Iris pigment epithelial cell (primary cell): ENCODE results near the gene TNFRSF14.

Experiments
- DNase-seq: peaks from one replicate; pipeline ENCODE4 v3.0.0-alpha.2; 2011; ENCODE audit warnings: low read depth

TNFRSF14 gene

DNA sequence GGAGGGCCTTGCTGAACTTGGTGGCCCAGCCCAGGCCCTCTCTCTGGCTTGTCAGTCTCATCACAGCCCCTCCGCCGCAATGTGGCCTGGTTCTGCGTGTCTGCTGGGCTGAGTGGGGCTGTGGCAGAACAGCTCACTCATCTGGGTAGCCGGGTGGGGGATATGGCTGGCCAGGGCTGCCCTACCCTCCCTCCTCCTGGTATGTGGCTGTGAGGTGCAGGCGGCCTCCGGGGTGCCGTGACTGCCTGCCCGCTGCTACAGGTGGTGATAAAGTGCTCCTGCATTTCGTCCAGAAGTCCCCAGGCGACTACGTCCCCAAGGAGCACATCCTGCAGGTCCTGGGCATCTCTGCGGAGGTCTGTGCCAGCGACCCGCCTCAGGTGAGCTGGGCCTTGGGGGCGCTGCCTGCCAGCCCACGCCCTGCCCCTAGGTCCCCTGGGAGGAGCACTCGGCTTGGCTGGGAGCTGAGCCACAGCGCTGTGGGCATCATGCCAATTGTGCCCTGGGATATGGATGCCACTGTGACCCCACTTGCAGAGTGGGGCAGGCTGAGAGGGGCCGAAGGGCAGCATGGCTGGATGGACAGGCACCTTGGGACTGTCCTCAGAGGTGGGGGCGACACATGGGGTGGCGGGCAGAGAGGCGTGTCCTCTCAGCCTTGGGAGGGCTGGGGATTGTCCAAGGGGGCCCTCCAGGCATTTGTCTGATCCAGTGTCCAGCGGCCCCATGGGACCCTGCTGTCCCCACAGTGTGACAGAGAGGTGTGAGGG, 32.7 kb downstream of the TNFRSF14 start:
- DNase-seq, result no peak

DNA sequence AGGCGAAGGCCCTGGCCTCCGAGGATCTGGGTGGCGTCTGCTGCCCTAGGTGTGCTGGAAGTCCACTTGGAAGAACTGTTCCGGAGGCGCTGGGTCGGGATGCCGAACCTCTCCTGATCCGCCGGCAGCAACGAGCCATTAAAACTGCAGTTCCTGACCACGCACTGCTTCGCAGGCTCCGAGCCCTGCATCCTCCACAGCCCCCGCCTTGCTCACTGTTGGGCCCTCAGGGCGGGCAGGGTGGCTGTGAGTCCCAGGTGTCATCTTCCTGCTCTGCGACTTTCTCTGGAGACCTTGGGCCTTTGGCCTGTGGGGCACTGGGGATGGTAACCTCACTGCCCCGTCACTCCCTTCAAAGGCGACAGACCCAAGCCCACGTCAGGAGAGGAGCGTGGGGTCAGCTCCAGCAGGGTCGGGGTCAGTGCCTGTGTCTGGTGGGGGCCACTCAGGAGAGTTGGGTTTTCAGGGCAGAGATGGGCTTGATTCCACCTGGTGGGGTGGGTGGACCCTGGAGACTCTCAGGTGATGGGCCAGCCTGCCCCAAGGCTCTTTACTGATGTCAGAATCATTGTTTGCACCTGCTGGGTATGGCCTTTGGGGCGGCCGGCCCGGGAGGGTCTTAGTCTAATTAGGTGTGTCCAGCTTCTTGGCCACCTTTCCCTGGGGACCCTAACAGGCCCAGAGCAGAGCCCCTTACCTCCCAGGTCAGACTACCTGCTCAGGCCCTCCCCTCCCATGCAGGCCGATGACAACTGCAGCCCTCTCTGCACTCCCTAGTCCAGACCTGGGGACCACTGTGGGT, 33.5 kb downstream of the TNFRSF14 start:
- DNase-seq, result no peak

DNA sequence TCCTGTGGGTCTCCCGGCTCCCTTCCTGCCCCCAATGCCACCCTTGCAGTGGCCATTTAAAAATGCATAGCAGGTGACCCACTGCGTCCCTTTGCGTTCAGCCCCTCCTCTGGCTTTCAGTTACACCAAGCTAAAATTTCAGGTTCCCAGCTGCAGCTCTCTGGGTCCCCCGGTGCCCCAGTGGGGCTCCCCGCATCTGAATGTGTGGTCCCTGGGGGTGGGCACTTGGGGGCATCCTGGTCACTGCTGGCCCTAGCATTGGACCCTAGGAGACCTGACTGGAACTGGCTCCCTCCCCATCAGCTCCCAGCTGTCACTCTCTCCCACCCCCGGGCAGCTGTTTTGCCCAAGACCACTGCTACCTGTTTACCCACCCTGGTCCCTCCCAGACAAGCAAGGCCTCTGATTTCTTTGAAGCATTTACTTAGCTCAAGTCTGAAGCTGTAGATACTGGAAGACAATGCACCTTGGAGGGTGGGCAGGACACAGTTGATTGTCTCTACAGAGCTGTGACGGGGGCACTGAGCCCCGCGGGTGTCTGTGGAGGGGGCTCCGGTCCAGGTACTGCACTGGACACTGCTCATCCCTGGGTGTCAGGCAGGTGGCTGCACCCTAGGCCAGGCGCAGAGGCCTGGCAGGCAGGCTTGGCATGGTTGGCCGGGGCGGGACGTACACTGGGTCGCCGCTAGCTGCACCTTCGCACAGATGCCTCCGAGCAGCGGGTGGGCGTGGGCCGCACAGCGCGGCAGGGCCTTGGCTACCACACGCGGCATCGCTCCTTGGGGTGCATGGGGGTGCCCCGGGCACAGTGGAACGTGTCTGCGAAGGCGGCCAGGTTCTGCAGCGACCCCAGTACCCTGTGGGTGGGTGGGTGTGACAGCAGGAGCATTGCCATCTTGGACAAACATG, 34.3 kb downstream of the TNFRSF14 start:
- no peak for DNase-seq

DNA sequence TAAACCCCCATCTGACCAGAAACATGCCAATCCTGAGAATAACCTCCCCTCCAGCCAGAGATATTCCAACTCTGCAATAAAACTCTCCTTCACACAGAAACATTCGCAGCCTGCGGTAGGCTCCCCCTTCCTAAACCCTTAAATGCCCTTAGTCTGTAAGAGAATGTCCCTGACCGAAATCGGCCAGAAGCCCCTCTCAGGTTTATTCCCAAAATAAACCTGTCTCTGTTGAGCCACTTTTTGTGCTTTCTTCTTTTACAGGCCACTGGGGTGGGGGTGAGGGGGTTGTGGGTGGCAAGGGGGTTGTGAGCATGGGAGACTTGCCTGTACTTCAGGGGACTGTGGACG, 35.0 kb downstream of the TNFRSF14 start:
- DNase-seq, result no peak

DNA sequence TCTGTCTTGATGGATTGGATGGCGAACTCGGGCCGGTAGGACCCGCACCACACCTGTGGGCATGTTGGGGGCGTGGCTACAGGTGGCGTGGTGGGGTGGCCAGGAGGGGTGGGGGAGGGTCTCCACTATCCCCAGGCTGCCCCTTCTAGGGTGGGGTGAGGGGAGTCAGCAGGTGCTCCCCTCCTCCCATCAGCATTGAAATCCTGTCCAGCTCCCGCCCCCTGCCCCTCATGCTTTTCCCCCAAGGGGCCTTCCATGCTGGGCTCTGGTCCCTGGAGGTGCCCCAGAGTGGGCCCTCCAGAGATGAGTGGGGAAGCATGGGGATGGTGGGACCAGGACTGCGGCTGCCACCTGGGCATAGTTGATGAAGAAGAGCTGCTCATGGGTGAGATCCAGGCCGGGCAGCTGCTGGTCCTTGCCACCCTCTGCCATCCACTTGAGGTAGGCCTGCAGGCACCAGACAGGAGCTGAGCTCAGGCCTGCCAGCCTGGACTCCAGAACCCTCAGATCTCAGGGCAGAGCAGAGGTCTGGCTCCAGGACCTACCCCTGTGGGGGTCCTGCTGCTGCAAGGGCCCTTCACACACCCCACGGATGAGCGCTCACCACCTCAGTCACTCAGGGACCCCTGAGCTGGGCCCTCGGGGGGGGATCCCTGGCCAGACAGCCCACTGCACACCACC, 35.5 kb downstream of the TNFRSF14 start:
- DNase-seq, result no peak

DNA sequence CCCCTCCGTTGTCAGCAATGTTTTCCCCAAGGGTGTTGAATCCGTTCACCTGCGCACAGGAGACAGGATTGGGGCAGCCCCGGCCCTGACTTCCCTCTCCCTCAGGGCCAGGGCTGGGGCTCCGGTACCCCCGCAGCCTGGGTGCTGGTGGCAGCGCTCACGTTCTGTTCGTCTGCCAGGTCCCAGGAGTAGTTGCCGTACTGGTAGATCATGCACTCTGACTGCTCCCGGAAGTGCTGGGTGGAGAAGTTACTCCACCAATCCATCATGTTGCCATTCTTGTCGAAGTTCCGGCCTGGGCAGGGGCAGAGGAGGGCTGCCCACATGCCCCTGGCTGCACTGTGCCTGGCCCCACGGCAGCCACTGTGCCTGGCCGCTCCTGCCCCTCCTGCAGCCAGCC, 36.5 kb downstream of the TNFRSF14 start:
- no peak for DNase-seq

DNA sequence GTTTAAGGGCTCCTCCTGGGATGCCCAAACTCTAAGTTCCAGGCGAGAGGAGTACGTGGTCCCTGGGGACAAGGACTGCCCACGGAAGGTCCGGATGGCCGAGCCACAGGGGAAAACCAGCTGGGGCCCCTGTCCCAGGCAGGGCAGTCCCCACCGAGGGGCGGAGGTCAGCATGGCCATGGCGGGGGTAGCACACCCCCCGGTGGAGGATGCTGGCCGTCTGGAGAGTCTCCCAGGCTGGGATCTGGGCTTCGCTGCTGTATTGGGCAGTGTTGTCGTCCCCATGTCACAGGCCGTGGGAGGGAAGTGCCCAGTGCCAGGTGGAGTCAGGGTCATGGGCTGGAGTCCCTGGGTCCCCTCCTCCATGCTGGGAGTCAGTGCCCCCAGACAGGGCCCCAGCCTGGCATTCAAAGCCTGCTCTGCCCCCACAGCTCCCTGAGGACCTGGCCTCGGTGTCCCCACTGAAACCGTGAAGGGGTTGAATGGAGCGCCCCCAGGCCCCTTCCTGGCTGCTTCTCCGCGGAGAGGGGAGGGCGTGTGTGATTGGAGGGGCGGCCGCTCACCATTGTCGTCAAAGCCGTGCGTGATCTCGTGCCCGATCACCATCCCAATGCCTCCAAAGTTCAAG, 37.2 kb downstream of the TNFRSF14 start:
- no peak for DNase-seq

DNA sequence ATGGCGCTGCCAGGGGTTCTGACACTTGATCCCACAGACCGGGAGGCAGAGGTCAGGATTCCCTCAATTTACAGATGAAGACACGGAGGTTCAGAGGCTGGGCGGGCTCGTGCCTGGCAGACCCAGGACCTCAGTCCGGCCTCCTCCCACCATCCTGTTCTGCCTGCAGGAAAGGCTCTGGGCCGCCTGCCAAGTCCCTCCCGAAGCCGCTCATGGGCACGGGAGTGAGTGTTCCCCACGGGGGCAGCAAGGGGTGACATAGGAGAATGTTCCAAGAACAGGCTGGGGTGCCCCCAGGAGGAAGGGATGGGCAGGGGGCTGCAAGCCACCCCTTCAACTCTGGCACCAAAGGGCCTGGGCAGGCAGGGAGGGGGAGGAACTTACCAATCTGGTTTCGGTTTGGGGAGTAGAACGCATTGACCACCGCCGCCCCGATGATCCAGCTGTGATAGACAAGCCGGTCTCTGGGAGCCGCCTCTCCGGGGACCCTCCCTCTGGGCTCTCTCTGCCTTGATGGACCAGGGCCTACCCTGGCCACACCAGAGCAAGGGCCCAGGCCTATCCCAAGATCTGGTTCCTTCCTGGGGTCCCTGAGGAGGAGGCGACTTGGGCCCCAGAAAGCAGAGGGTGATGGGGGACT, 38.0 kb downstream of the TNFRSF14 start:
- peak; percentile 21 for DNase-seq

DNA sequence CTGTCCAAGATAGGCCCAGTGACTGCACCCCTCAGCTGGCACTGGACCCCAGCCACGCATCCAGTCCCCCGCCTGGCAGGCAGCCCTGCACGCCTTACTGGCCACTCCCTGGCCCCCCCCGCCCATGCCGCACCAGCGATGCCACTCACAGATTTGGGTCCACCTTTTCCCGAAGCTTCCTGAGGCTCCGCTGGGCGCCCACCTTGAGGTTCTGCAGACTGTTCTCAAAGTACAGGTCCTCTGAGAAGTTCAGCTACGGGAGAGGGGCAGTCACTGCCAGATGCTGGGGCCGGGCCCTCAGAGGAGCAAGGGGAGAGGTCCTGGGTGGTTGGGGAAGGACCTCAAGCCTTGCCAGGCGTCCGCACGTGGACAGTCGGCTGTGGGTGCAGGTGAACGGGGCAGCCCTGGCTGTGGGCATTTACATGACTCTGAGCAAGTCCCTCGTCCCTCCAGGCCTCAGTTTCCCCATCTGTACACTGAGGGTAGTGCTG, 38.5 kb downstream of the TNFRSF14 start:
- DNase-seq, result no peak

DNA sequence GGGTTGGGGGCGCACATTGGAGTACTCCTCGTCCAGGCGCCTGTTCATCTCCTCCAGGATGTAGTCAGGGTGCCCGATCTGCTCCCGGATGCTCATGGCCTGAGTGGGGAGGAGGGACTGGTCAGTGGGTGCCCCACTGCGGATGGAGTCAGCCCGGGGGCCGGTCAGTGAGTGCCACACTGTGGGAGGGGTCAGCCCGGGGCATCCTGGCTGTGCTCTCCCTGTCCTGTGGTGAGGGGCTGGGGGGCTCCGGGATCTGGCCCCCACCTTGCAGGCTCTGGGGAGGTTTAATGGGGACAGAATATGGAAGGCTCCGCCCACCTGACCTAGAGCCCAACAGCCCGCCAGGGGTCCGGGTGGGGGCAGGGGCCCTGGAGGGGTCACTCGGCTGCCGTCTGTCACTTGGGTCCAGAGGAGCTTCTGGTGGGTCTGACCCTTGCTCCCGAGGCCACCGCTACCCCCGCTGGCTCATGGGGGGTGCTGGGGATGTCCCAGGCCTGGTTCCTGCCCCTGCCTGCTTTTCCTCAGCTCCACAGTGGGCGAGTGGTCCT, 39.2 kb downstream of the TNFRSF14 start:
- DNase-seq, result no peak

DNA sequence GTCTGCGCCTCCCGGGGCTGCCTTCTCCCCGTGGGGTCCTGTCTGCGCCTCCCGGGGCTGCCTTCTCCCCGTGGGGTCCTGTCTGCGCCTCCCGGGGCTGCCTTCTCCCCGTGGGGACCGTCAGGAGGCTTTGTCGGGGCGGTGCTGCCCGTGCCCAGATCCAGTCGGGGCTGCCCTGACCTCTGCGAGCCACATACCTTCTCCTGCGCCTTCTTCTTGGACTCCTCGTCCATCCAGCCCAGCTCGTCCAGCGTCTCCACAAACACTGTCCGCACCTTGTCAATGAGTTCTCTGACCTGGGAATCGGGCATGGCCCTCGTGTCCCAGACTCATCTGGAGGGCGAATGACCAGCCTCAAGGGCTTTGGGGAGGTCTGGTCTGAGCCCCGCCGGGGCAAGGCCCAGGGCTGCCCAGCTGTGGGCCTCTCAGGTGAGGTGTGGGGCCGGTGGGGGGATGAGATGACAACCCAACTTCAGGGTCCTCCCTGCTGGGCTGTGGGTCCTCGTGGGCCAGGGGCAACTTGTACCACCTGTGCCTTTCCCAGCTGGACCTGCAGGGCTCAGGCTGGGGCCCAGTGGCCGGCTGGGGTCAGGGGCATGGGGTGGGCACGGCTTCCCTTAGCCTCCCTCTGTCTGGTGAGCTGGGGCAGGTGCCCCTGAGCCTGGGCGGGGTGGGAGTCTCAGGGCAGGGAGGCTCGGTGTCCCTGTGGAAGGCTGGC, 39.8 kb downstream of the TNFRSF14 start:
- DNase-seq, result no peak

DNA sequence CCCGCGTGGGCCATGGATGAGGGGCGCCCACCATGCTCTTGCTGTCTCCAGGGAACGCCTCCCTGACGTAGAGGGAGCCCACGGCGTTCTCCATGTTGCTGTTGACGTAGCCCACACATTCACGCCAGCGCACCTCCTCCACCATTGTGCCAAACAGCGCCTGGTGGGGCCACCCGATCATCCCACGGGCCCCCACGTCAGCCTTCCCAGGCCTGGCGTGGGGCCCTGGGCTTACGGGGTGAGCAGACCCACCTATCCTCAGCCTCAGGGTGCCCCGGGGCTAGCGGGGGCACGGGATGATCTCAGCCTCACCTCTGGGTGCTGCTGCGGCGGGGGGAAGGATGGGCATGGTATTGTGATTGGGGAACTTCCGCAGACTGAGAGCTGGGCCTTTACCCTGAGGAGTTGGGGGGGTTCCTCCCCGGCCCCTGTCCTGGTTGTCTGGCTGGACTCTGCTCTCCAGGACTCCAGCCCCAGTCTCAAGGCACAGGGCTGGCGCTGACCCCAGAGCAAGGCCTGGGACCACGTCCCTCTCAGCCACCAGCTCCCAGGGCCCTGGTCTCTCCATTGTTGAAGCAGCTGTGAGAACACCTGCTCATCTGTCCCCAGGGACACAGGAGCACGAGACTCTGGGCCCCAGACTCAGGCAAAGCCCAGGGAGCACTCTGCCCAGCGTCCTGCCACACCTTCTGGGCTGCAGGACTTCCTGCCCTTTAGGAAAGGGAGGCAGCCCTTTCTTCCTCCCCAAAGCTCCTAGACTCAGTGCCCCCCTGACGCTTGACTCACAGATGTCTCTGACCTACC, 40.6 kb downstream of the TNFRSF14 start:
- DNase-seq, result no peak

DNA sequence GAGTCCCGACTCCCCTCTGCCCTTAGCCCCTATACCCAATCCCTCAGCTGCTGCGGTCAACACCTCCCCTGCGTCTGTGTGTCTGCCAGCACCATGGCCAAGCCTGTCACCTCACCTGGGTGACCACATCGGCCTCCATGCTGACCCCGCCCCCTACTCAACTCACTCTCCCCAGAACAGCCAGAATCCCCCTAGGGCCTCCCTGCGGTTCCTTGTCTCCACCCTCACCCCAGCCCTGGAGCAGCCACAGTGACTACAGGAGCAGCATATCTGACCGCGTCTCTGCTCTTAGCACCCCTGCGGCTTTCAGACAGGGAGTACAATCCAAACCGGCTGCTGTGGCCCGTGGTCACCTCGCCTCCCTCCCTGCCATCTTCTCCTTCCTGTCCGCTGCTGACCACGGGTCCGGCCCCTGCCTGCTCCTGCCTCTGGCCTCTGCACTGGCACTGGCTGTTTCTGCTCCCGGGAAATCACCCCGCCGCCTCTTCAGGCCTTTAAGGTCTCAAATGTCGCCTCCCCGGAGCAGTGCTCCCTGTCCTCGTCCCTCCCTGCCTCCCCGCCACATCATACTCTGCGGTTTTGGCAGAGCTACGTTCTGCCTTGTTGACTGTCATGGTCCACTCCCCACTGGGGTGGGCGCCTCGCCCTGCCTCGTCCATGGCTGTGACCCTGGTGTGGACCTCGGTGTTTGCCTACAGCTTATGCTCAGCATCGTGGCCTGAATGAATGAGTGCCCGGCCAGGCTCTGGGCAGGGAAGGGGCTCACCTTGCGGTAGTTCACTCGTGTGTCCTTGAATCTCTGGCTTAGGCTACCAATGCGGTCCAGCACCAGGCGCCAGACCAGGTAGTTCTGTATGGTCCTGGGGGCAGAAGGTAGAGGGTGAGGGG, 41.5 kb downstream of the TNFRSF14 start:
- DNase-seq, result no peak

DNA sequence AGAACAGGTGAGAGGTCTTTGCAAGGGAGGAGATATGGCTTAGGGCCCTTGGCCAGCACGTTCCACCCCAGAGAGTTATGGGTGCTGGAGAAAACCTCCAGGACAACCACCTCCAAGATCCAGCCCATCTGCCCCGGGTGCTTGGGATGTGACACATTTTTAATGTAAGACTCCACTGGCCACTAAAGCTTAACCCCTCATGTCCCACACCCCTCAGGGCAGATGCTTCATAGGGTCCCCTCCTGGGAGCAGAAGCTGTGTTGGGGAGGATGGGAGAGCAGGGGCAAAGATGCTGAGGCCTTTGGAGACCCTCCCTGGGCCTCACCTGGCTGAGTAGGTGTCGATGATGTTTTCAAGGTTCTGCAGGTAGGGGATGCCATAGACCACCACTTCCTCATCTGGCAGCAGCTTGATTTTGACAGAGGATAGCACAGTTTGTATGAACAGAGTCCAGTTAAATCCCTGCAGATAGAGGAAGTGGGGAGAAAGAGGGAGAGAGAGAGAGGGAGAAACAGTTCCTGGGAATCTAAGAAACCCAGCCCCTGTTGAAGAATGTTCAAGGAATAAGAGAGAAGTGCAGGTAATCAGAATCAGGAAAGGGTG, 42.3 kb downstream of the TNFRSF14 start:
- no peak for DNase-seq

DNA sequence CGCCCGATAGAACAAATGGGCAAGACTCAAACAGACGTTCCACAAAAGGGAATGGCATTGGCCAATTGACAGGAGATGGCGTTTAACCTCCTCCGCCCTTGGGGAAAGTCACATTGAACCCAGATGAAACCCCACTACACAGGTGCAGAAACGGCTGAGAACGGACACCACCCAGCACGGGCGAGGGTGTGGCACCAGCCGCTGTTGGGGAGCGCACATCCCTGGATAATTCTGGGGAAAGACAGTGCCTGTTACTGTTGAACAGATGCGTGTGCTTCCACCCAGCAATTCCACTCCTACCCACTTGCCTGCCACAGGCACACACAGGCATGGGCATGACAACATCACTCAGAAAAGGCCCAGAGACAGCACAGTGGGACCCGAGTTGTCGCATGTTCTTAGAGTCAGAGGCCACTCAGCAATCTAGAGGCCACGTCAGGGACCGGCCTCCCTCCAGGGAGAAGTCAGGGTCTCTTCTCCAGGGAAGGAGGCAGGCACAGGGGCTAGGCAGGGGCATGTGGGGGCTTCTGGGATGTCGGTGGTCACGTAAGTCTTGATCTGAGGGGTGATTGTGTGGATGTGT, 45.6 kb downstream of the TNFRSF14 start:
- no peak for DNase-seq

DNA sequence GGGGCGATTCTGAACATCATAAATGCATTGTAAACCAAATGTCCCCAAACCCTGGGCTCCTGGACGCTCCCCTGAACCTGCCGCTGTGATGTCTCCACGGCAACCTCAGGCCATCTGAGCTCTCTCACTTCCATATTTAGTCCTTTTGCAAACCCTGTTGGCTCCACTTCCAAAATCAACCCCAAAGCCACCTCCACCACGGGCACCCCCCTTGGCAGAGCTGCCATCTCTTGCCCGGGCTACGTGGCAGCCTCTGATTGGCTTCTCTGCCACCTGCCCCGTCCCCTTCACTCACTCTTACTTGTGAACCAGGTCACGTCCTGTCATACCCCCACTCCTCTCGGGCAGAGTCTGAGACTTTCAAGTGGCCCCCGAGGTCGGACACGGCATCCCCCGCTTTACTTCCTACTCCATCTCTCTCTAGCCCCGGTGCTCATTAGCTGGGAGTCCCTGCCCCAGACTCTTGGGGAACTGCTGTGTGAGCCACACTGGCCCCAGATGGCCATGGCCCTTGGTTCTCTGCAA, 46.2 kb downstream of the TNFRSF14 start:
- no peak for DNase-seq
